ENCODE measurements around the gene EHD3.

GRCh38 chr2:31223026-31223425 is 10.9 kb upstream of the EHD3 start:
- TF ChIP-seq CTCF (IDR thresholded peaks at IDR 0.05) = no peak
- no peak for TF ChIP-seq POLR2A (IDR thresholded peaks at IDR 0.05)
